Dedifferentiated amniotic fluid mesenchymal stem cell (primary cell): ENCODE measurements around the gene SCGB1C1.
"Not testable (repeated sequence)": the region's sequence is repeated elsewhere in the genome, so short reads cannot be mapped to it uniquely, and the experiment has no call there.

Experiments used
- DNase-seq: peaks from one replicate; pipeline ENCODE4 v3.0.0-alpha.2; 2016; ENCODE audit errors: extremely low spot score

The SCGB1C1 gene

DNA sequence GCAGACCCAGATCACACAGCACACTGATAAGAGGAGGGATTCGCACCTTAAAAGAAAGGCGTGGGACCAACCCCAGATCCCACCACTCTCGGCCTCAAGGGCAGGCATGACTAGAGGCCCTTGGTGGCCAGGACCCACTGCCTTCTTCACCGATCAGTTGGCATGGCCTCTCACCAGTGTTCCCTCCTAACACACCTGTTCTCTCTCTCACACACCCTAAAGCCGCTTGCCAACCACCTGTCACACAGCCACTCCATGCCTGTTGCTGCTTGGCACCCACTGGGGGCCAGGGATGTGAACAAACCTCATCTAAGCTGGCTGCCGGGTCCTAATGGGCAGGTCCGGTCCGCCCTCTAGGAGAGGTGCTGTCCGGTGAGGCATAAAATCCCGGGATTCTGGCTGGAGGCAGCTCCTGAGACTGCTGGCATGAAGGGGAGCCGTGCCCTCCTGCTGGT is at the start of gene SCGB1C1:
SCGB1C1 (plus strand) TSS at position 405 of the 455 bp plus-strand sequence; CDS start at position 427, 22 bp downstream.
- not testable (repeated sequence) for DNase-seq

DNA sequence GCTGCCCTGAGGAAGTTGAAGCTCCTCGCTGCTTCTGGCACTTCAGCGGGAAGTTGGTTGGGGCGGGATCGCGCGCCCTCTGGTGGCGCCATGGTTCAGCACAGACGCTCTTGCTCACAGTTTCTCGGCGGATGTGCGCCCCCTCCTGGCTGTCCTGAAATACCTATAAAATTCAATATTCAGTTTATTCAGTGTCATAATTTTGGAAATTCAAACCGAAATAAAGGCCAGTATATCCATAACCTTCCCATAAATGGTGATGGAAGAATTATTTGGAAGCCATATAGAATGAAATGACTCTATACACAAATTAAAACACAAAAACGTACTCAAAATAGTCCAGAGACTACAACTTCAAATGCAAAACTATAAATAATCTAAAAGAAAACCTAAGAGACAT is 12.6 kb upstream of the SCGB1C1 start:
- DNase-seq = not testable (repeated sequence)

- DNase-seq = not testable (repeated sequence)
Observed at GRCh38 chr11:189200-189783, 3.6 kb upstream of the SCGB1C1 start.

DNA sequence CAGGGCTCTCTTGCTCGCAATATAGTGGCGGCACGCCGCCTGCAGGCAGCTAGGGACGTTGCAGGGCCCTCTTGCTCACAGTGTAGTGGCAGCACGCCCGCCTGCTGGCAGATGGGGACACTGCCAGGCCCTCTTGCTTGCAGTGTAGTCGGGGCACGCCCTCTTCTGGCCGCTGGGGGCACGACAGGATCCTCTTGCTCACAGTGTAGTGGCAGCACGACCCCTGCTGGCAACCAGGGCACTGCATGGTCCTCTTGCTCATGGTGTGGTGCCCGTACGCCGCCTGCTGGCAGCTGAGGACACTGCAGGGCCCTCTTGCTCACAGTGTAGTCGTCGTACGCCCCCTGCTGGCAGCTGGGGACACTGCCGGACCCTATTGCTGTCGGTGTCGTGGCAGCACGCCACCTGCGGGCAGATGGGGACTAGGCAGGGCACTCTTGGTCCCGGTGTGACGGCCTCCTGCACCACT is 3.0 kb upstream of the SCGB1C1 start:
- not testable (repeated sequence) for DNase-seq

DNA sequence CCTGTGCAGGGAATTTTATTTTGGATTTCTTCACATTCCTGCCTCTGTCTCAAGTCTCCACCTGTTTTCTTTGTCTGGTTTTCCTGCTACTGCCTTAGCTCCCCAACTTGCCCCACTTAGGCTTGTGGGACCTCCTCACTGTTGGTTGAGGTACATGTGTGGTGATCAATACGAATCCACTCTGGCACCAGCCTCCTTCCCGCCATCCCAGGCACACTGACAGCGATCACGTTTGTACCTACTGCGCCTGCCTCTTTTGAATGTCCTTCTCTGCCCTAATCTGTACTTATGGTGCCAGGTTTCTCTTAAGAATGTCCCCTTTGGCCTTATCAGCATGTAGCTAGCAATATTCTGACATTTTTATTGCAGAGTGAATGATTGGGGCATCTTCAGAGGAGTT is 2.3 kb upstream of the SCGB1C1 start:
- DNase-seq = not testable (repeated sequence)

DNA sequence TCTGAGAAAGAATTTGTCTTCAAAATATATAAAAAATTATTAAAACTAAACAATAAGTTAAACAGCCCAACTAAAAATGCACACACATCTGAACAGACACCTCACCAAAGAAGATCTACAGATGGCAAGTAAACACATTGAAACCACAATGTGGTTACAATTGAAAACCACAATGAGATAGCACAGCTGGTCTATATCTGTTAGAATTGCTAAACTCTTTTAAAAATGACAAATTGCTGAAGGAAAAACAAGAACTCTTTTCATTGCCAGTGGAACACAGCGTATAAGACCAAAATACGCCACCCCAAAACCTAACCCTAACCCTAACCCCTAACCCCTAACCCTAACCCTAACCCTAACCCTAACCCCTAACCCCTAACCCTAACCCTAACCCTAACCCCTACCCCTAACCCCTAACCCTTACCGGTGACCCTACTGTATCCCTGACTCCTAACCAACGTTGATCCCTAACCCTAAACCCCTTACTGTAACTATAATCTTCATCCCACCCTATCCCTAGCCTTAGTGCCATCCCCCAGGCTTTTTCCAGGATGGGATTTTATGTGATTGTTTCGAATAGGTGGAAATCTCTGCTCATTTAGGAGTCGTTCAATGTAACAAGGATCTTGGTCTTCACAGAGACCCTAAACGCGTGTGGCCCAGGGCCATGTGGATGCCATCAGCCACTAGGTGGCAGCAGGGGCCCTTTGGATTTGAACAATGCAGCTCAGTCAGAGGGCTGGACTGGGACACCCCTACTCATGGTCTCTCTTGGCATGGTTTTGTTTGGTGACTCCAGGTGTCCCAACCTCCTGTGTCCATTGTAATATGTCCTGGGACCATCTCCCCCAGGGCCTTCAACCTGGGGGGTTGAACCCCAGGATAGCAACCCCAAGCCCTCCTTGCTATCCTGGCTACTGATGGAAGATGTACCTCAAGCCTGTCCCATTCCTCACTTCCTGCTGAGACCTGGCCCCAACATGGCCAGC is 1.1 kb upstream of the SCGB1C1 start:
- not testable (repeated sequence) for DNase-seq

- not testable (repeated sequence) for DNase-seq
Observed at GRCh38 chr11:193481-193880, 603 bp downstream of the SCGB1C1 start.

GRCh38 chr11:196786-197731 is 4.2 kb downstream of the SCGB1C1 start:
- DNase-seq = peak; percentile 5

DNA sequence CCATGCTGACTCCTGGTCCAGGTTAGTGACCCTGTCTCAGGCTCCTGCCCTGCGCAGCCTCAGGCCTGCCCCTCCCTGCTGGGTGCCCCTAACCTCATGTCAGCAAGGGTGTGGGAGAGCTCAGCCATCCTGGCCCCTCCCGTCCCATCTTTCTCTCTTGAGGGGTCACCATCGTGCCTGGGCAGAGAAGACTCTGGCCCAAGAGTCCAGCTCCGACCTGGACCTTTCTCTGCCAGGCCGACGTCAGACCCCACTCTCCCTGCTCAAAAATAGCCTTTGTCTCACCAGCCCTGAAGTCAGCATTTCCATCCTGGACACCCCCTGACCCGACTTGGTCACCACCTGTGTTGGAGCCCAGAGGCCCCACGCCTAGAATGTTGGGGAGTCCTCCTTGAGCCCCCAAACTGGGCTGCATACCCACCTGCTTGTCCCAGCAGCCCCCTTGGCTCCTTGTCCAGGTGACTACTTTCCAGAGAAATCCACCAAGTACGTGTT is 4.9 kb downstream of the SCGB1C1 start:
- DNase-seq = no peak

DNA sequence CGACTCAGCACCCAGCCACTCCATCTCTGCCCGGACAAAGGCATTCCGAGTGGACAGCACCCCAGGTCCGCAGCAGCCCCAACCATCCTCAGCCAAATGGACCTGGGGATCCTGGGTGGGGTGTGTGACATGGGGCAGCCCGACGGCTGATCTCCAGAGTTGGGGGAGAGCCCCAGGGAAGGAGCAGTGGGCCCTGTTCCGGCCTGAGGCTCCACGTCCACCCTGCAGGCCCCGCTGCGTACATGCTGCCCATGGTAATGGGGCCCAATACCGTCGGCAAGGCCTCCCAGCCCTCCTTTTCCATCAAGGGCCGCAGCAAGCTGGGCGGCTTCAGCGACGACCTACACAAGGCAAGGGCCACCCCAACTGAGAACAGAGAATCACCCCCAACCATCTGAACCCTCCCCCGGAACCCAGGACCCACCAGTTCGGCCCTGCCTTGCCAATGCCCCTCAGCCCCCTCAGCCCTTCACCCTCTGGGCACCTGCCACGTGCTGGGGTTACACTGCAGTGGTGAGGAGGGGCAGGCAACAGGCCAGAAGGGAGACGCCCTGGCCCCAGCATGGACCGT is 5.4 kb downstream of the SCGB1C1 start:
- no peak for DNase-seq

GRCh38 chr11:199004-199581 is 6.2 kb downstream of the SCGB1C1 start:
- DNase-seq = no peak

GRCh38 chr11:199782-200181 is 6.9 kb downstream of the SCGB1C1 start:
- DNase-seq = no peak

GRCh38 chr11:200224-201003 is 7.5 kb downstream of the SCGB1C1 start:
- DNase-seq = no peak

DNA sequence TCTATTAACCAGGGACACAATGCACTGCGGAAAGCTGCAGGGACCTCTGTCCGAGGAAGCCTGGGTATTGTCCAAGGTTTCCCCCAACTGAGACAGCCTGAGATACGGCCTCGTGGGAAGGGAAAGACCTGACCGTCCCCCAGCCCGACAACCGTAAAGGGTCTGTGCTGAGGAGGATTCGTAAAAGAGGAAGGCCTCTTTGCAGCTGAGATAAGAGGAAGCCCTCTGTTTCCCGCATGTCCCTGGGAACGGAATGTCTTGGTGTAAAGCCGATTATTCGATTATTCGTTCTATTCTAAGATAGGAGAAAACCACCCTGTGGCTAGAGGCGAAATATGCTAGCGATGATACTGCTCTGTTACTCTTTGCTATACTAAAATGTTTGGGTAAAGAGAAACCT is 9.1 kb downstream of the SCGB1C1 start:
- DNase-seq = no peak

DNA sequence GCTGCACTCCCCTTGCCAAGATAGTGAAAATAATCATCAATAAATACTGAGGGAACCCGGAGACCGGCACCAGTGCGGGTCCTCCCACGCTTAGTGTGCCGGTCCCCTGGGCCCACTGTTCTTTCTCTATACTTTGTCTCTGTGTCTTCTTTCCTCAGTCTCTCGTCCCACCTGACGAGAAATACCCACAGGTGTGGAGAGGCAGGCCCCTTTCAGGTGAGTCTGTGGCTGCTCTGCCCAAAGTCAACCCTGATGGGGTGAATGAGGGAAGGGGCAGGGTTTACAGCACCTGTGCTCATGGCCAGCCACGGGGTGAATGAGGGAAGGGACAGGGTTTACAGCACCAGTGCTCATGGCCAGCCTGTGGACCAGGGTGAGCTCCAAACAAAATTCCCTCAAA is 9.6 kb downstream of the SCGB1C1 start:
- no peak for DNase-seq

DNA sequence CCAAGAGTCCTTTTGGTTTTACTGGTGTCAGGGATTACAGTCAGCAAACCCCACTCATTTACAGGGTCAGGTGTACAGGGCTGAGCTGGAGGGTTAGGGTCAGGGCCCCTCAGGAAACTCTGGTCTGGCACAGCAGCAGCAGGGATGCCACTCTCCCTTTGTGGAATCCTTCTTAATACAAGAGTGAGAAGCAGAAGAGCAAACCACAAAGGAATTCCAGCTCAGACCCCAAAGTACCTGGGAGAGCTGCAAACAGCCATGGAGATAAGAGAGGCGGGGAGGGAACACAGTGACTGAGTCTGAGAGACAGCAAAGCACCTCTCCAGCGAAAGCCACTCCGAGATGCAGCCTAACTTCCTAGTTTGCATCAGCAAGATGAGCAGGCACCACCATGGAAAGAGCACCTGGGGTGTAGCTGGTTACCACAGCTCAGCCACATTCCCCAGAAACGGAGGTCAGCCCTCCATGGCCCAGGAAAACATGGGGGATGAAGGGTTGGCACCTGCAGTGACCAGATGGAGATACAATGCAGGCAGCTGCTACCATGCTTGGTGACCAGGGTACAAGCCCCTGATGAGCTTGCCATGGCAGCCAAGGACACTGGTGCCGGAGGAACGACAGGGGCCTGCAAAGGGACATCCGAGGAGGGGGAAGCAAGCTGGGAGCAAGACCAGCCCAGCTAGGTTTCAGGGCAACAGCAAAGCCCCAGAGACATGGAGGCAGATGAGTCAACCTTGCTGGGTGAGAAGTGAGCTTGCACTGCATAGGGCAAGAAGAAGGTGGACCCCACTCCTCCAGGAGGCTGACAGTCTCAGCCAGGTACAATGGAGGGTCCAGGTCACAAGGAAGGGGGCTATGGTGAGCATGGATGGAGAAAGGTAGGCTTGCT is 10.4 kb downstream of the SCGB1C1 start:
- no peak for DNase-seq

- no peak for DNase-seq
Observed at GRCh38 chr11:203945-204586, 11.2 kb downstream of the SCGB1C1 start.

- no peak for DNase-seq
Observed at GRCh38 chr11:204587-205109, 11.8 kb downstream of the SCGB1C1 start.
